ENCODE results near the gene ANO10. TPM values are rescaled to one million over a fixed set of nuclear protein-coding genes. Genes with fewer than 3 reads are reported as not detected.

The ANO10 gene
- total RNA-seq, 1 experiment from 2014 or later = 26.6 TPM

DNA sequence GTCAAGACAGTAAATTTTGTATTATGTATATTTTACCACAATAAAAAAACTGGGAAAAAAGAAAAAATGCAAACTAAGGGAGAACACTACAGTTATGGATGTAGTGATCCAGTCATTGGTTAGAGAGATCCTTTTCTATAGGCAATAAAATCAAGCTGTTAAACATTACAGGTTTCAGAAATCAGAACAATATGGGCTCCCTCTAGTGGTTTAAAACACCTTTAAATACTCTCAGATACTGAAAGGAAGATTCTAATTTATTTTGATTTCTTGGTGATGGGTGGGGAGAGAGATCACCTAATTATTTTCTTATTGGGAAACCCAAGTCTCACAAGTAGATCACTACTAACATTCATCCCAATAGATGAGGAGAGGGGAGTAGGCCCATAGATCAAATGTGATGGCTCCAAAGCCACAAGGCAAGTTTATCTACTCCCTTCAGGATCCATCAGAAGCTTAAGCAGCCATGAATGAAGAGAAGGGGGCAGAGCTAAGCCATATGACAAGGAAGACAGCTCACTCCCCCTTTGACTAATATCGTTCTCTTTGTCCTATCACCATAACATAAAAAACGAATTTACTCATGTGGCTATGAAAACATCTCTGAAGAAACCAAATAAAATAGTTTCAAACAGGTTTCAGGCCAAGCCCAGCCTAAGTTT lies 118.6 kb downstream of the ANO10 start:
- no peak overlapping the region for H3K4me3 ChIP-seq (ENCODE audit: low read depth in 2 of 2, low read length in 2 of 2)
- intact Hi-C loops (cut with micrococcal nuclease; ENCODE audit: unreplicated experiment) (loop anchor here (10.0 kb wide), 1 partner anchor 338 kb away; no protein-coding TSS in a partner anchor), in situ Hi-C loops (cut with HindIII; ENCODE audit: low pct_unique_long_range_greater_than_20kb, low sequenced_read_pairs) (no loop called here)
- ATAC-seq (peak; percentile 62; the same call in 1 of the 2 replicates), DNase-seq (ENCODE audit: low read depth, low spot score) (no peak)
- H3K27me3 ChIP-seq (ENCODE audit: control insufficient read depth, insufficient read depth, low read length) = no peaks in the 10 kb centered on the region
- H3K27ac ChIP-seq (ENCODE audit: low read length) = no peak overlapping the region
- H3K36me3 ChIP-seq (ENCODE audit: control insufficient read depth, insufficient read depth, low read length) = no peaks in the 10 kb centered on the region
- no peaks in the 10 kb centered on the region for H3K4me1 ChIP-seq (ENCODE audit: control insufficient read depth, insufficient read depth, low read length)
- no peaks in the 10 kb centered on the region for H3K9me3 ChIP-seq (ENCODE audit: control insufficient read depth, insufficient read depth, low read depth, low read length)
- BruUV-seq (replicated peaks) = no TSS peak
- CTCF ChIA-PET = interaction anchor here (0.9 to 2.0 kb wide), 3 partner anchors 328 to 542 kb away, joined by 3 to 5 read pairs (median 3); no protein-coding TSS in a partner anchor
- POLR2A ChIA-PET = no interaction called here
- TF ChIP-seq, protein P1, sequence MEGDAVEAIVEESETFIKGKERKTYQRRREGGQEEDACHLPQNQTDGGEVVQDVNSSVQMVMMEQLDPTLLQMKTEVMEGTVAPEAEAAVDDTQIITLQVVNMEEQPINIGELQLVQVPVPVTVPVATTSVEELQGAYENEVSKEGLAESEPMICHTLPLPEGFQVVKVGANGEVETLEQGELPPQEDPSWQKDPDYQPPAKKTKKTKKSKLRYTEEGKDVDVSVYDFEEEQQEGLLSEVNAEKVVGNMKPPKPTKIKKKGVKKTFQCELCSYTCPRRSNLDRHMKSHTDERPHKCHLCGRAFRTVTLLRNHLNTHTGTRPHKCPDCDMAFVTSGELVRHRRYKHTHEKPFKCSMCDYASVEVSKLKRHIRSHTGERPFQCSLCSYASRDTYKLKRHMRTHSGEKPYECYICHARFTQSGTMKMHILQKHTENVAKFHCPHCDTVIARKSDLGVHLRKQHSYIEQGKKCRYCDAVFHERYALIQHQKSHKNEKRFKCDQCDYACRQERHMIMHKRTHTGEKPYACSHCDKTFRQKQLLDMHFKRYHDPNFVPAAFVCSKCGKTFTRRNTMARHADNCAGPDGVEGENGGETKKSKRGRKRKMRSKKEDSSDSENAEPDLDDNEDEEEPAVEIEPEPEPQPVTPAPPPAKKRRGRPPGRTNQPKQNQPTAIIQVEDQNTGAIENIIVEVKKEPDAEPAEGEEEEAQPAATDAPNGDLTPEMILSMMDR (IDR thresholded peaks at IDR 0.05) = peak; percentile 61
- no peak for TF ChIP-seq TCF7L2 (IDR thresholded peaks at IDR 0.05; ENCODE audit: low read depth, low read length)

DNA sequence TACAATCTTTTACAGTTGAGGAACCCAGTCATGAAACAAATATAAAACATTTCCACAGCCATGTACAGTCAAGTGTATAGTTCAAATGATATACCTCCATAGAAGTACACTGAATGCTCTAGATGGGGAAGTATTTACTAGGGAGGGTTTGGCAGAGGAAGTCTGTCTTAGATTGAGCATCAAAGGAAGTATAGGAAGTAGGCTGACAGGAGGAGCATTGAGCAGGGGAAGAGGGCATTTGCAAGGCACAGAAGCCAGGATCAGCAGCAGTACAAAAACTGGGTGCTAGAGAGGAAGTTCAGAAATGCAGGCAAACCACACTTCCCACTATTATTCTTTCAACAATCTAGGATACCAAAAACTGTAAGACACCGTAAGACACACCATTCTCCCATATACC lies 122.6 kb downstream of the ANO10 start:
- intact Hi-C loops (cut with micrococcal nuclease; ENCODE audit: unreplicated experiment) (no loop called here), in situ Hi-C loops (cut with HindIII; ENCODE audit: low pct_unique_long_range_greater_than_20kb, low sequenced_read_pairs) (no loop called here)

More for the DNA sequence above, 122.6 kb downstream of the ANO10 start:
- POLR2A ChIA-PET = no interaction called here
- ATAC-seq (no peak), DNase-seq (ENCODE audit: low read depth, low spot score) (no peak)
- H3K4me3 ChIP-seq (ENCODE audit: low read depth in 2 of 2, low read length in 2 of 2) = no peak overlapping the region
- no TSS peak for BruUV-seq (replicated peaks)
- H3K4me1 ChIP-seq (ENCODE audit: control insufficient read depth, insufficient read depth, low read length) = no peaks in the 10 kb centered on the region
- H3K27me3 ChIP-seq (ENCODE audit: control insufficient read depth, insufficient read depth, low read length) = no peaks in the 10 kb centered on the region
- no peaks in the 10 kb centered on the region for H3K36me3 ChIP-seq (ENCODE audit: control insufficient read depth, insufficient read depth, low read length)
- H3K9me3 ChIP-seq (ENCODE audit: control insufficient read depth, insufficient read depth, low read depth, low read length) = no peaks in the 10 kb centered on the region
- CTCF ChIA-PET = no interaction called here
- no peak overlapping the region for H3K27ac ChIP-seq (ENCODE audit: low read length)
- TF ChIP-seq TCF7L2 (IDR thresholded peaks at IDR 0.05; ENCODE audit: low read depth, low read length) = no peak
- TF ChIP-seq POLR2AphosphoS5 (IDR thresholded peaks at IDR 0.05; ENCODE audit: low read depth, low read length) = no peak
- no peak for TF ChIP-seq SIN3A (IDR thresholded peaks at IDR 0.05; ENCODE audit: borderline replicate concordance, insufficient read depth, low read depth, low read length)
- TF ChIP-seq, protein P1 (IDR thresholded peaks at IDR 0.05) = no peak
- TF ChIP-seq, protein P2, sequence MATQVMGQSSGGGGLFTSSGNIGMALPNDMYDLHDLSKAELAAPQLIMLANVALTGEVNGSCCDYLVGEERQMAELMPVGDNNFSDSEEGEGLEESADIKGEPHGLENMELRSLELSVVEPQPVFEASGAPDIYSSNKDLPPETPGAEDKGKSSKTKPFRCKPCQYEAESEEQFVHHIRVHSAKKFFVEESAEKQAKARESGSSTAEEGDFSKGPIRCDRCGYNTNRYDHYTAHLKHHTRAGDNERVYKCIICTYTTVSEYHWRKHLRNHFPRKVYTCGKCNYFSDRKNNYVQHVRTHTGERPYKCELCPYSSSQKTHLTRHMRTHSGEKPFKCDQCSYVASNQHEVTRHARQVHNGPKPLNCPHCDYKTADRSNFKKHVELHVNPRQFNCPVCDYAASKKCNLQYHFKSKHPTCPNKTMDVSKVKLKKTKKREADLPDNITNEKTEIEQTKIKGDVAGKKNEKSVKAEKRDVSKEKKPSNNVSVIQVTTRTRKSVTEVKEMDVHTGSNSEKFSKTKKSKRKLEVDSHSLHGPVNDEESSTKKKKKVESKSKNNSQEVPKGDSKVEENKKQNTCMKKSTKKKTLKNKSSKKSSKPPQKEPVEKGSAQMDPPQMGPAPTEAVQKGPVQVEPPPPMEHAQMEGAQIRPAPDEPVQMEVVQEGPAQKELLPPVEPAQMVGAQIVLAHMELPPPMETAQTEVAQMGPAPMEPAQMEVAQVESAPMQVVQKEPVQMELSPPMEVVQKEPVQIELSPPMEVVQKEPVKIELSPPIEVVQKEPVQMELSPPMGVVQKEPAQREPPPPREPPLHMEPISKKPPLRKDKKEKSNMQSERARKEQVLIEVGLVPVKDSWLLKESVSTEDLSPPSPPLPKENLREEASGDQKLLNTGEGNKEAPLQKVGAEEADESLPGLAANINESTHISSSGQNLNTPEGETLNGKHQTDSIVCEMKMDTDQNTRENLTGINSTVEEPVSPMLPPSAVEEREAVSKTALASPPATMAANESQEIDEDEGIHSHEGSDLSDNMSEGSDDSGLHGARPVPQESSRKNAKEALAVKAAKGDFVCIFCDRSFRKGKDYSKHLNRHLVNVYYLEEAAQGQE (IDR thresholded peaks at IDR 0.05; ENCODE audit: insufficient read depth in 1 of 2, low read depth in 2 of 2, low read length in 1 of 2) = no peak

Data from Panc1 (cell line).